Measurements from ENCODE around the gene SORCS2.

Gene SORCS2

DNA sequence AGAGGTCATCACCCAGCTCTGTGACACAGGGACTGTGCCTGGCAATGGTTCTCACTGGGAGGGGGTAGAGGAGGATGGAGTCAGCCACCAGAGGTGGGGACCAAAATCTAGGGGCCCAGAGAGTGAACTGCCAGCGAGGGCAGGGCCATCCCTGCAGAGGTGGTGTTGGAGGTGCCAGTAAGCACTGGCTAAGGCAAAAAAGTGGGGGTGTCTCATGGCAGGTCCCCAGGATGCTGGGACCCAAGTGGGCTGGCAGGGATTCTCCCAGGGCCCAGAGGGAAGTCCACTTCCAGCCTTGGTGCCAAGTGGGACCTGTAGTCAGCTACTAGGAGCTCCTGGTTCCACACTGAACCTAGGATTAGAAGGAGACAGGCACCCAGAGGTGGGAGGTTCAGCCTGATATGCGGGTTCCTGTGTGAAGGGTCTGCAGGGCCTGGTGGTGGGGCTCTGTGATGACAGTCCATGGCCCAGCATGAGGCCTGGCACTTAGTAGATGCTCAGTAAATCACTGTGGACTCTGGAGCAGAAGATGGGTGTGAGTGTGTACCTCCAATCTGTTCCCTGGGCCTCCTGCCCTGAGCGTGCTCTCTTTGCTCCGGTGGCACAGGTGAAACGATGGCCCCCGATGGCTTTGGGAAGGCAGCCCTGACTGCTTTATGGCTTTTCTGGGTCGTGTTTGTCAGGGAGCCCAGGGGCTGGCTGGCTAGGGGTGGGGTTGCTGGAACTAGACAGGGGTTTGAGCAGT is 160.9 kb downstream of the SORCS2 start:
- DNase-seq, result no peak
- Histone ChIP-seq H3K27me3 (ENCODE audit: insufficient read depth, low read length, poor library complexity) (peaks cover 3% of the 10 kb centered on the region), H3K9me3 (ENCODE audit: insufficient read depth, low read length, severe bottlenecking) (no peaks in the 10 kb centered on the region), H3K4me3 (ENCODE audit: low read depth in 1 of 2, low read length in 2 of 2) (no peak overlapping the region), H3K9ac (ENCODE audit: low read depth, low read length) (no peak overlapping the region), H3K36me3 (ENCODE audit: insufficient read depth, low read length) (no peaks in the 10 kb centered on the region), H3K27ac (ENCODE audit: low read length) (no peak overlapping the region), H2AFZ (ENCODE audit: low read depth, low read length) (no peak overlapping the region), H3K4me2 (ENCODE audit: insufficient read depth, low read length) (no peak overlapping the region), H3K79me2 (ENCODE audit: insufficient read depth, low read length) (no peaks in the 10 kb centered on the region), H4K20me1 (ENCODE audit: insufficient read depth, low read length) (no peaks in the 10 kb centered on the region), H3K4me1 (ENCODE audit: insufficient read depth, low read length) (no peaks in the 10 kb centered on the region)
- TF ChIP-seq EZH2 (IDR thresholded peaks at IDR 0.05; ENCODE audit: borderline replicate concordance, low read depth, low read length, severe bottlenecking), result no peak
- TF ChIP-seq, protein P1, sequence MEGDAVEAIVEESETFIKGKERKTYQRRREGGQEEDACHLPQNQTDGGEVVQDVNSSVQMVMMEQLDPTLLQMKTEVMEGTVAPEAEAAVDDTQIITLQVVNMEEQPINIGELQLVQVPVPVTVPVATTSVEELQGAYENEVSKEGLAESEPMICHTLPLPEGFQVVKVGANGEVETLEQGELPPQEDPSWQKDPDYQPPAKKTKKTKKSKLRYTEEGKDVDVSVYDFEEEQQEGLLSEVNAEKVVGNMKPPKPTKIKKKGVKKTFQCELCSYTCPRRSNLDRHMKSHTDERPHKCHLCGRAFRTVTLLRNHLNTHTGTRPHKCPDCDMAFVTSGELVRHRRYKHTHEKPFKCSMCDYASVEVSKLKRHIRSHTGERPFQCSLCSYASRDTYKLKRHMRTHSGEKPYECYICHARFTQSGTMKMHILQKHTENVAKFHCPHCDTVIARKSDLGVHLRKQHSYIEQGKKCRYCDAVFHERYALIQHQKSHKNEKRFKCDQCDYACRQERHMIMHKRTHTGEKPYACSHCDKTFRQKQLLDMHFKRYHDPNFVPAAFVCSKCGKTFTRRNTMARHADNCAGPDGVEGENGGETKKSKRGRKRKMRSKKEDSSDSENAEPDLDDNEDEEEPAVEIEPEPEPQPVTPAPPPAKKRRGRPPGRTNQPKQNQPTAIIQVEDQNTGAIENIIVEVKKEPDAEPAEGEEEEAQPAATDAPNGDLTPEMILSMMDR (IDR thresholded peaks at IDR 0.05; ENCODE audit: borderline replicate concordance, extremely low read depth, low read length, poor library complexity, severe bottlenecking), result no peak
- no peak for ATAC-seq (ENCODE audit: insufficient read depth, low read depth)

DNA sequence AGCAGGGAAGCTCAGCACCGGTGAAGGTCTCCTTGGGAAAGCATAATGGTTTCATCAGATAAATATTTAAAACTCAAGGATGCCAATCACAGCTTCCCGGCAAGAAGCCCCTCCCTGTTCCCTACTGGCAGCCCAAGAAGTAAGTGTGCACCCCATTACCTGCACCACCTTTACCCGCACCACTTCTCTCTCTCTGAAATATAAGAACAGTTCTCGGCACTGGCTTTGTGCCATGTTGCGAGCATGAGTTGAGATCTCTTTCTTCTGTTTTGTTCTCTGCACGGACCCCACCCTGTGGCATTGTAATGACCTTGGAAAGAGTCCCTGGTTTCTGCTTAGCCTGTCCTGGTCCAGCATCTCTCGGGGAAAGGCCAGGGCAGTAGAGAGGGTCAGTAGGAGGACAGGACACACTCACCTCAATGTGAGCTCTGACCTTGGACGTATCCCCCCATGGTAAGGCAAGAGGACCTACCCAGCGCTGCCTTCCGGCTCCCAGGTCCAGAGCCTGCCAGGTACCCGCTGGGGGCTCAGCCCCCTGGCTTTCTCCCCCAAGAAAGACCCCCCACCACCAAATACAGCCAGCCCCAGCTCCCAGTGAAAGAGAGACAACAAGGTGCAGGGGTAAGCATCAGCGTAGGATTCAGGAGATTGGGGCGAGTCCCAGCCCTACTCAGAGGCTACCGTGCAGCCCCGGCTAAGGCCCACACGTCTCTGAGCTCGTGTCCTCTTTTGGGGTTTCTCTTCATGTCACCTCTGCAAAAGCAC is 161.7 kb downstream of the SORCS2 start:
- Histone ChIP-seq H3K36me3 (ENCODE audit: insufficient read depth, low read length) (no peaks in the 10 kb centered on the region), H3K9ac (ENCODE audit: low read depth, low read length) (no peak overlapping the region), H3K27ac (ENCODE audit: low read length) (no peak overlapping the region), H4K20me1 (ENCODE audit: insufficient read depth, low read length) (no peaks in the 10 kb centered on the region), H3K4me3 (ENCODE audit: low read depth in 1 of 2, low read length in 2 of 2) (no peak overlapping the region), H3K27me3 (ENCODE audit: insufficient read depth, low read length, poor library complexity) (peaks cover 3% of the 10 kb centered on the region), H2AFZ (ENCODE audit: low read depth, low read length) (no peak overlapping the region), H3K79me2 (ENCODE audit: insufficient read depth, low read length) (no peaks in the 10 kb centered on the region), H3K4me1 (ENCODE audit: insufficient read depth, low read length) (no peaks in the 10 kb centered on the region), H3K9me3 (ENCODE audit: insufficient read depth, low read length, severe bottlenecking) (no peaks in the 10 kb centered on the region), H3K4me2 (ENCODE audit: insufficient read depth, low read length) (no peak overlapping the region)
- TF ChIP-seq, protein P1 (IDR thresholded peaks at IDR 0.05; ENCODE audit: borderline replicate concordance, extremely low read depth, low read length, poor library complexity, severe bottlenecking), result no peak
- no peak for TF ChIP-seq EZH2 (IDR thresholded peaks at IDR 0.05; ENCODE audit: borderline replicate concordance, low read depth, low read length, severe bottlenecking)
- DNase-seq (no peak), ATAC-seq (ENCODE audit: insufficient read depth, low read depth) (no peak)

DNA sequence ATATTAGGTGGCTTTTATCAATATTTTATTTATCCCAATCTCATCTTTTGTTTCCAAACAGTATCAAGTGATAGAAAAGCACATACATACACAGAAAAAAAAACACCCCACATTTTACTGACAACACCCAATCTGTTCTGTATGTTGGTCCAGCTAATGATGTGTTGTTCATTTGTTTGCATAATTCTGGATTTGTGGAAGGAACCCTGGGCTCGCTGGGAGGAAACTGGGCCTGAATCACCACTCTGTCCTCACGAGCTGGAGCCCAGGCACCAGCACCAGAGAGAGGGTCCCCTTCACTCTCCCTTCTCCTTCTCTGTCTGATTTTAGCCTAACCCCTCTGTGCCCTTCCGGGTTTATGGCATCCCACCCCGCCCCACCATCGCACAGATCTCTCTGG is 162.6 kb downstream of the SORCS2 start:
- ATAC-seq (ENCODE audit: insufficient read depth, low read depth) (no peak), DNase-seq (no peak)
- Histone ChIP-seq H3K4me2 (ENCODE audit: insufficient read depth, low read length) (no peak overlapping the region), H3K36me3 (ENCODE audit: insufficient read depth, low read length) (no peaks in the 10 kb centered on the region), H3K9me3 (ENCODE audit: insufficient read depth, low read length, severe bottlenecking) (no peaks in the 10 kb centered on the region), H3K4me1 (ENCODE audit: insufficient read depth, low read length) (no peaks in the 10 kb centered on the region), H3K4me3 (ENCODE audit: low read depth in 1 of 2, low read length in 2 of 2) (no peak overlapping the region), H4K20me1 (ENCODE audit: insufficient read depth, low read length) (no peaks in the 10 kb centered on the region), H2AFZ (ENCODE audit: low read depth, low read length) (no peak overlapping the region), H3K27ac (ENCODE audit: low read length) (no peak overlapping the region), H3K27me3 (ENCODE audit: insufficient read depth, low read length, poor library complexity) (peaks cover 3% of the 10 kb centered on the region), H3K9ac (ENCODE audit: low read depth, low read length) (no peak overlapping the region), H3K79me2 (ENCODE audit: insufficient read depth, low read length) (no peaks in the 10 kb centered on the region)
- TF ChIP-seq, protein P1 (IDR thresholded peaks at IDR 0.05; ENCODE audit: borderline replicate concordance, extremely low read depth, low read length, poor library complexity, severe bottlenecking), result no peak
- TF ChIP-seq EZH2 (IDR thresholded peaks at IDR 0.05; ENCODE audit: borderline replicate concordance, low read depth, low read length, severe bottlenecking), result no peak
